HCT116 (cell line): Measurements from ENCODE around the gene PRMT3. TPM values are rescaled to one million over a fixed set of nuclear protein-coding genes. Genes with fewer than 3 reads are reported as not detected.

Experiments
- ATAC-seq: fragments of 200-7000 bp; cut with Tn5 transposase; 2 replicates; pipeline ENCODE4 v1.9.1; 2020; ENCODE audit warnings: mild to moderate bottlenecking, moderate library complexity
- BruUV-seq: library from RNA; stranded (reverse); fragments of 400-500 nt; replicated peaks from 2 replicates; lab custom pipeline; 2021; lab: Mats Ljungman, UMichigan
- CTCF ChIA-PET: fragments of 300-600 bp; sonication (Branson Sonifier 250); formaldehyde crosslinking; loops from one replicate; lab custom pipeline; 2021; ENCODE audit warnings: antibody characterized with exemption; lab: Charles Lee
- POLR2A ChIA-PET: fragments of 300-600, 350-600 bp; sonication (Branson Sonifier 250); formaldehyde crosslinking; loops from one replicate; lab custom pipeline; 2021; ENCODE audit warnings: antibody characterized with exemption; lab: Charles Lee
- RAD21 ChIA-PET, 2 experiments: fragments of 300-600 bp; sonication (Branson Sonifier 250); formaldehyde crosslinking; loops; one replicate each; lab custom pipeline; 2023; ENCODE audit warnings: low total read pairs in 2 of 2; ENCODE audit not compliant: uncharacterized antibody in 2 of 2, unreplicated experiment in 2 of 2, low non-redundant PET in 1 of 2; lab: Charles Lee
- DNase-seq: peaks from one replicate; pipeline ENCODE4 v3.0.0-alpha.2; 2010; ENCODE audit warnings: low read depth, low spot score
- H2AFZ ChIP-seq: fragments of 200-600 bp; shearing (Covaris generic), sonication (generic); 2 replicates; pipeline ENCODE4 v1.6.1; 2017; ENCODE audit warnings: low read depth, mixed run types, mixed read lengths, antibody characterized with exemption, low read length; ENCODE audit not compliant: poor library complexity, severe bottlenecking
- H3K27ac ChIP-seq: 2 replicates; pipeline ENCODE4 v1.5.1; 2012; ENCODE audit warnings: low read depth, low read length
- H3K27me3 ChIP-seq: fragments of 200-600 bp; sonication (generic); 2 replicates; pipeline ENCODE4 v1.6.1; 2016; ENCODE audit warnings: mixed run types, low read length, mixed read lengths; ENCODE audit not compliant: insufficient read depth
- H3K36me3 ChIP-seq, 2 experiments: fragments of 200-500 bp in 1 of 2; fragments of 200-600 bp in 1 of 2; sonication (Bioruptor generic) in 1 of 2; sonication (generic) in 1 of 2; 2 replicates each; pipeline versions ENCODE4 v1.5.1 to v1.6.1; 2014 to 2016; ENCODE audit warnings: low read length in 2 of 2, inconsistent platforms in 1 of 2, mixed read lengths in 1 of 2, mixed run types in 1 of 2; ENCODE audit not compliant: insufficient read depth in 2 of 2, control insufficient read depth in 1 of 2
- H3K4me1 ChIP-seq, 2 experiments: fragments of 200-600 bp in 1 of 2; sonication (generic) in 1 of 2; 2 replicates each; pipeline versions ENCODE4 v1.5.1 to v1.6.1; 2012 to 2017; ENCODE audit warnings: low read length in 2 of 2, inconsistent platforms in 1 of 2, mild to moderate bottlenecking in 1 of 2, mixed read lengths in 1 of 2, mixed run types in 1 of 2, moderate library complexity in 1 of 2; ENCODE audit not compliant: insufficient read depth in 2 of 2, control insufficient read depth in 1 of 2
- H3K4me2 ChIP-seq: fragments of 200-600 bp; sonication (generic); 2 replicates; pipeline ENCODE4 v1.6.1; 2017; ENCODE audit warnings: mixed run types, low read length, mixed read lengths
- H3K4me3 ChIP-seq, 2 experiments: fragments of 200-600 bp in 1 of 2; sonication (generic) in 1 of 2; replicated peaks in 1 of 2; 2 replicates each; pipeline ENCODE4 v1.5.1; 2011 to 2016; ENCODE audit warnings: low read length in 2 of 2, control low read depth in 1 of 2, low read depth in 1 of 2, mild to moderate bottlenecking in 1 of 2, mixed read lengths in 1 of 2, mixed run types in 1 of 2
- H3K79me2 ChIP-seq: fragments of 200-600 bp; sonication (generic); 2 replicates; pipeline ENCODE4 v1.6.1; 2017; ENCODE audit warnings: mild to moderate bottlenecking, mixed run types, low read length, moderate library complexity, mixed read lengths; ENCODE audit not compliant: insufficient read depth
- H3K9ac ChIP-seq: fragments of 200-600 bp; sonication (generic); 2 replicates; pipeline ENCODE4 v1.6.1; 2016; ENCODE audit warnings: low read length, mixed read lengths
- H3K9me2 ChIP-seq: fragments of 200-600 bp; sonication (generic), shearing (Covaris generic); 2 replicates; pipeline ENCODE4 v1.6.1; 2017; ENCODE audit warnings: mixed run types, mild to moderate bottlenecking, moderate library complexity; ENCODE audit not compliant: insufficient read depth
- H3K9me3 ChIP-seq, 2 experiments: fragments of 200-500 bp in 1 of 2; fragments of 200-600 bp in 1 of 2; sonication (Bioruptor generic) in 1 of 2; sonication (generic) in 1 of 2; 2 replicates each; pipeline ENCODE4 v1.6.1; 2014 to 2017; ENCODE audit warnings: low read length in 2 of 2, mixed read lengths in 2 of 2, inconsistent platforms in 1 of 2, low read depth in 1 of 2, mild to moderate bottlenecking in 1 of 2, mixed run types in 1 of 2, moderate library complexity in 1 of 2; ENCODE audit not compliant: control insufficient read depth in 1 of 2, insufficient read depth in 1 of 2
- H4K20me1 ChIP-seq: fragments of 200-600 bp; sonication (generic), shearing (Covaris generic); 2 replicates; pipeline ENCODE4 v1.6.1; 2017; ENCODE audit warnings: mixed run types, mild to moderate bottlenecking, moderate library complexity; ENCODE audit not compliant: insufficient read depth
- CBX3 ChIP-seq: IDR thresholded peaks from 2 replicates; pipeline ENCODE4 v1.6.1; 2012; ENCODE audit warnings: low read depth
- CEBPB ChIP-seq: IDR thresholded peaks from 2 replicates; pipeline ENCODE4 v1.6.1; 2012; ENCODE audit warnings: low read depth
- EGR1 ChIP-seq: IDR thresholded peaks from 2 replicates; pipeline ENCODE4 v1.6.1; 2012; ENCODE audit warnings: low read depth
- EZH2phosphoT487 ChIP-seq: fragments of 200-600 bp; IDR thresholded peaks from 2 replicates; pipeline ENCODE4 v1.6.1; 2018; ENCODE audit warnings: antibody characterized with exemption, borderline replicate concordance
- FOSL1 ChIP-seq: IDR thresholded peaks from 2 replicates; pipeline ENCODE4 v1.6.1; 2012; ENCODE audit warnings: low read depth
- JUND ChIP-seq: IDR thresholded peaks from 2 replicates; pipeline ENCODE4 v1.6.1; 2012
- POLR2A ChIP-seq: IDR thresholded peaks from 2 replicates; pipeline ENCODE4 v1.7.0; 2011; ENCODE audit warnings: borderline replicate concordance; ENCODE audit not compliant: insufficient read depth, insufficient read length; ENCODE audit errors: extremely low read depth
- POLR2AphosphoS5 ChIP-seq: IDR thresholded peaks from 2 replicates; pipeline ENCODE4 v1.6.1; 2011; ENCODE audit warnings: mild to moderate bottlenecking, low read depth, low read length, moderate library complexity
- RAD21 ChIP-seq: IDR thresholded peaks from 2 replicates; pipeline ENCODE4 v1.6.1; 2012; ENCODE audit warnings: low read depth, mild to moderate bottlenecking
- SIN3A ChIP-seq: IDR thresholded peaks from 2 replicates; pipeline ENCODE4 v1.6.1; 2012; ENCODE audit warnings: low read depth
- SP1 ChIP-seq: IDR thresholded peaks from 2 replicates; pipeline ENCODE4 v1.6.1; 2012; ENCODE audit warnings: low read depth
- SRF ChIP-seq: IDR thresholded peaks from 2 replicates; pipeline ENCODE4 v1.6.1; 2012; ENCODE audit warnings: low read depth
- TCF7L2 ChIP-seq: IDR thresholded peaks from 2 replicates; pipeline ENCODE4 v1.7.0; 2011; ENCODE audit warnings: borderline replicate concordance, inconsistent platforms; ENCODE audit not compliant: insufficient read depth, insufficient read length; ENCODE audit errors: extremely low read depth
- YY1 ChIP-seq: IDR thresholded peaks from 2 replicates; pipeline ENCODE4 v1.6.1; 2011; ENCODE audit warnings: low read length, low read depth, moderate library complexity, mild to moderate bottlenecking; ENCODE audit not compliant: insufficient replicate concordance; ENCODE audit errors: extremely low read depth
- ZNF274 ChIP-seq: fragments of 200-500 bp; sonication (Bioruptor generic); IDR thresholded peaks from 2 replicates; pipeline ENCODE4 v1.6.1; 2014; ENCODE audit warnings: mild to moderate bottlenecking, low read depth, low read length, inconsistent platforms
- intact Hi-C: fragments of 100-400 bp; cut with micrococcal nuclease; formaldehyde crosslinking; loops from 2 replicates; pipeline ENCODE4 v1.10.0; 2022
- total RNA-seq: library from RNA; stranded (reverse); gene quantifications from one replicate; pipeline ENCODE4 v1.2.1, GENCODE V29; 2021; ENCODE audit not compliant: unreplicated experiment
- TF ChIP-seq, protein P1 (sequence below), 3 experiments: fragments of 200-600 bp in 1 of 3; sonication (generic) in 1 of 3; IDR thresholded peaks in 2 of 3; conservative IDR thresholded peaks in 1 of 3; 2 replicates each; pipeline ENCODE4 v1.5.1; 2012 to 2017; ENCODE audit warnings: low read depth in 2 of 3, low read length in 2 of 3, antibody characterized with exemption in 1 of 3, borderline replicate concordance in 1 of 3, control low read depth in 1 of 3, mild to moderate bottlenecking in 1 of 3, mixed read lengths in 1 of 3, mixed run types in 1 of 3, moderate library complexity in 1 of 3; ENCODE audit not compliant: insufficient read depth in 1 of 3
- TF ChIP-seq, protein P2 (sequence below): IDR thresholded peaks from 2 replicates; pipeline ENCODE4 v1.6.1; 2011; ENCODE audit warnings: mild to moderate bottlenecking, low read length, moderate library complexity; ENCODE audit not compliant: insufficient replicate concordance; ENCODE audit errors: extremely low read depth

Gene PRMT3
- total RNA-seq, 1 experiment from 2014 or later, result 24.3 TPM

DNA sequence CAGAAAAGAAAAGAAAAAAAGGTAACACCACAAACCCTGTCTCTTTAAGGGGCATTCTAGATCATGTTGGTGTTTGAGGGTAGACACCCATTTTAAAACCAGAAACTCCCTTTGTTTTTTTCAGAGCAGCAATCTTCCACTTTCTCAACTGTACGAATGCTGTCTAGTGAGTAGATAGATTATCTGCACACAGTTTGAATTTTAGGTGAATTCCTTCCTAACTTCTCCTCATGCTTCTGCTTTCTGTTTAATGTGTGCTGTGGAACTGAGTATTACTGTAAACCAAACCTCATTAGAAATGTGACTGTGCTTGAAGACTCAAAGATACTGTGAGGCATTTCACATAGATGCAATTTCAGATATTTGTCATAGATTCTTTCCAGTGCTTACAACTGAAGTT is 102.4 kb downstream of the PRMT3 start (continued):
- TF ChIP-seq YY1, result no peak
- no peak for TF ChIP-seq CEBPB
- no peak for TF ChIP-seq RAD21
- TF ChIP-seq ZNF274, result no peak
- no peak for TF ChIP-seq POLR2AphosphoS5
- no peak for TF ChIP-seq EGR1
- TF ChIP-seq TCF7L2, result no peak
- no peak for TF ChIP-seq POLR2A
- no peak for TF ChIP-seq SP1
- TF ChIP-seq FOSL1, result no peak
- TF ChIP-seq, protein P1, sequence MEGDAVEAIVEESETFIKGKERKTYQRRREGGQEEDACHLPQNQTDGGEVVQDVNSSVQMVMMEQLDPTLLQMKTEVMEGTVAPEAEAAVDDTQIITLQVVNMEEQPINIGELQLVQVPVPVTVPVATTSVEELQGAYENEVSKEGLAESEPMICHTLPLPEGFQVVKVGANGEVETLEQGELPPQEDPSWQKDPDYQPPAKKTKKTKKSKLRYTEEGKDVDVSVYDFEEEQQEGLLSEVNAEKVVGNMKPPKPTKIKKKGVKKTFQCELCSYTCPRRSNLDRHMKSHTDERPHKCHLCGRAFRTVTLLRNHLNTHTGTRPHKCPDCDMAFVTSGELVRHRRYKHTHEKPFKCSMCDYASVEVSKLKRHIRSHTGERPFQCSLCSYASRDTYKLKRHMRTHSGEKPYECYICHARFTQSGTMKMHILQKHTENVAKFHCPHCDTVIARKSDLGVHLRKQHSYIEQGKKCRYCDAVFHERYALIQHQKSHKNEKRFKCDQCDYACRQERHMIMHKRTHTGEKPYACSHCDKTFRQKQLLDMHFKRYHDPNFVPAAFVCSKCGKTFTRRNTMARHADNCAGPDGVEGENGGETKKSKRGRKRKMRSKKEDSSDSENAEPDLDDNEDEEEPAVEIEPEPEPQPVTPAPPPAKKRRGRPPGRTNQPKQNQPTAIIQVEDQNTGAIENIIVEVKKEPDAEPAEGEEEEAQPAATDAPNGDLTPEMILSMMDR (IDR thresholded peaks at IDR 0.05 in 2 of 3, conservative IDR thresholded peaks at IDR 0.05 in 1 of 3; ENCODE audit: borderline replicate concordance in 1 of 3, insufficient read depth in 1 of 3, low read depth in 2 of 3, low read length in 2 of 3), result no peak

DNA sequence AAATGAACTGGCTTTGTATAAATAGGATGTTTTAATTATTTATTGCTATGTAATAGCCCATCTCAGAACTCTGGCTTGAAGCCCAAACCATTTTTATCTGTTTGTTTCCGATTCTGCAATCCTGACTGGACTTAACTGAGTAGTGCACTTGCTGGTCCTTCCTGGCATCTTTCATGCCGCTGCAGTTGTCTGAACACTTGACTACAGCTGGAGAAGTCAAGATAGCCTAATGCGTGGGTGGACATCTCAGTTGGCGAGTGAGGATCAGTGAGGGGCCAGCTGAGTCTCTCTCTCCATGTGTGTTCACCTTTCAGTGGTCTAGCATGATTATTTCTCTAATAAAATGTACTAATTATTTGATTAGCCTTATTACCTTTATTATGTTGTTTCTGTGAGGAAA is 105.8 kb downstream of the PRMT3 start:
- no TSS peak for BruUV-seq
- Histone ChIP-seq H3K9ac (no peak overlapping the region), H3K36me3 (no peaks in the 10 kb centered on the region), H2AFZ (no peak overlapping the region), H3K4me2 (no peak overlapping the region), H3K27ac (no peak overlapping the region), H3K27me3 (no peaks in the 10 kb centered on the region), H3K4me3 (no peak overlapping the region), H3K4me1 (no peaks in the 10 kb centered on the region), H3K9me2 (no peaks in the 10 kb centered on the region), H3K79me2 (no peaks in the 10 kb centered on the region), H3K9me3 (no peaks in the 10 kb centered on the region), H4K20me1 (no peaks in the 10 kb centered on the region)
- DNase-seq (no peak), ATAC-seq (no peak)
- TF ChIP-seq JUND (no peak), FOSL1 (no peak), YY1 (no peak), EZH2phosphoT487 (no peak), RAD21 (no peak), ZNF274 (no peak), SIN3A (no peak), SP1 (no peak), SRF (no peak), CBX3 (no peak)
- TF ChIP-seq, protein P1 (IDR thresholded peaks at IDR 0.05 in 2 of 3, conservative IDR thresholded peaks at IDR 0.05 in 1 of 3; ENCODE audit: borderline replicate concordance in 1 of 3, insufficient read depth in 1 of 3, low read depth in 2 of 3, low read length in 2 of 3), result no peak
- TF ChIP-seq, protein P2, sequence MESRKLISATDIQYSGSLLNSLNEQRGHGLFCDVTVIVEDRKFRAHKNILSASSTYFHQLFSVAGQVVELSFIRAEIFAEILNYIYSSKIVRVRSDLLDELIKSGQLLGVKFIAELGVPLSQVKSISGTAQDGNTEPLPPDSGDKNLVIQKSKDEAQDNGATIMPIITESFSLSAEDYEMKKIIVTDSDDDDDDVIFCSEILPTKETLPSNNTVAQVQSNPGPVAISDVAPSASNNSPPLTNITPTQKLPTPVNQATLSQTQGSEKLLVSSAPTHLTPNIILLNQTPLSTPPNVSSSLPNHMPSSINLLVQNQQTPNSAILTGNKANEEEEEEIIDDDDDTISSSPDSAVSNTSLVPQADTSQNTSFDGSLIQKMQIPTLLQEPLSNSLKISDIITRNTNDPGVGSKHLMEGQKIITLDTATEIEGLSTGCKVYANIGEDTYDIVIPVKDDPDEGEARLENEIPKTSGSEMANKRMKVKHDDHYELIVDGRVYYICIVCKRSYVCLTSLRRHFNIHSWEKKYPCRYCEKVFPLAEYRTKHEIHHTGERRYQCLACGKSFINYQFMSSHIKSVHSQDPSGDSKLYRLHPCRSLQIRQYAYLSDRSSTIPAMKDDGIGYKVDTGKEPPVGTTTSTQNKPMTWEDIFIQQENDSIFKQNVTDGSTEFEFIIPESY, result no peak
- RAD21 ChIA-PET, result no interaction called here
- POLR2A ChIA-PET, result no interaction called here
- intact Hi-C loops, result no loop called here
- CTCF ChIA-PET, result no interaction called here
